ENCODE data around the gene LILRB1. TPM values are rescaled to one million over a fixed set of nuclear protein-coding genes. Genes with fewer than 3 reads are reported as not detected.

LILRB1 gene
- total RNA-seq, 1 donor from 2014 or later: 171 TPM

DNA sequence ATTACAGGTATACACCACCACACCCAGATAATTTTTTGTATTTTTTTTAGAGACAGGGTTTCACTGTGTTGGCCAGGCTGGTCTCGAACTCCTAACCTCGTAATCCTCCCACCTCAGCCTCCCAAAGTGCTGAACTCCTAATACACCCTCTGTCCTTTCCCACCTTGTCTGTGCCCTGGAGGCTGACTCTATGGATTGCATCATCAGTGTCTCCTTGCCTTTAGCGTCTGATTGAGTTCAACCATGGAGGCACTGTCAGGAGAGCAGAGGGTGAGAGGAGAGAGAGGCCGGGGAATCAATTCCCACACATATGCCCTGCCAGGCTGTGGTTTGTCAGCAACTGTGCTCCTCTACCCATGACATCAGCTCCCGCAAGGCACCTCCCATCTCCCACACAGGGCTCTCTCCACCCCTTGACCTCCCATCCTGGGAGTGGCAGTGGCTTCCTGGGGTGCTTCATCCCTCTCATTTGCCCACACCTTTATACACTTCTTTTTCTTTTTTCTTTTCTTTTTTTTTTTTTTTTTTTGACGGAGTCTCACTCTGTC is 19.9 kb downstream of the LILRB1 start:
- Mint-ChIP-seq H3K4me1 (peaks cover 12% of the 10 kb centered on the region), H3K36me3 (ENCODE audit: low read depth) (no peaks in the 10 kb centered on the region), H3K4me3 (no peak overlapping the region), H3K27ac (no peak overlapping the region), H3K9me3 (no peaks in the 10 kb centered on the region), H3K27me3 (no peaks in the 10 kb centered on the region)
- ChIA-PET CTCF (no interaction called here), POLR2A (interaction anchor here (0.7 kb wide), 1 partner anchor 22 kb away, joined by 3 read pairs; no protein-coding TSS in a partner anchor)
- ATAC-seq (ENCODE audit: low read depth) (no peak), DNase-seq (no peak)
- TF ChIP-seq, protein P1, sequence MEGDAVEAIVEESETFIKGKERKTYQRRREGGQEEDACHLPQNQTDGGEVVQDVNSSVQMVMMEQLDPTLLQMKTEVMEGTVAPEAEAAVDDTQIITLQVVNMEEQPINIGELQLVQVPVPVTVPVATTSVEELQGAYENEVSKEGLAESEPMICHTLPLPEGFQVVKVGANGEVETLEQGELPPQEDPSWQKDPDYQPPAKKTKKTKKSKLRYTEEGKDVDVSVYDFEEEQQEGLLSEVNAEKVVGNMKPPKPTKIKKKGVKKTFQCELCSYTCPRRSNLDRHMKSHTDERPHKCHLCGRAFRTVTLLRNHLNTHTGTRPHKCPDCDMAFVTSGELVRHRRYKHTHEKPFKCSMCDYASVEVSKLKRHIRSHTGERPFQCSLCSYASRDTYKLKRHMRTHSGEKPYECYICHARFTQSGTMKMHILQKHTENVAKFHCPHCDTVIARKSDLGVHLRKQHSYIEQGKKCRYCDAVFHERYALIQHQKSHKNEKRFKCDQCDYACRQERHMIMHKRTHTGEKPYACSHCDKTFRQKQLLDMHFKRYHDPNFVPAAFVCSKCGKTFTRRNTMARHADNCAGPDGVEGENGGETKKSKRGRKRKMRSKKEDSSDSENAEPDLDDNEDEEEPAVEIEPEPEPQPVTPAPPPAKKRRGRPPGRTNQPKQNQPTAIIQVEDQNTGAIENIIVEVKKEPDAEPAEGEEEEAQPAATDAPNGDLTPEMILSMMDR (IDR thresholded peaks at IDR 0.05): no peak
- intact Hi-C loops (cut with micrococcal nuclease): loop anchor here (10.0 kb wide), 1 partner anchor 855 kb away; no protein-coding TSS in a partner anchor

DNA sequence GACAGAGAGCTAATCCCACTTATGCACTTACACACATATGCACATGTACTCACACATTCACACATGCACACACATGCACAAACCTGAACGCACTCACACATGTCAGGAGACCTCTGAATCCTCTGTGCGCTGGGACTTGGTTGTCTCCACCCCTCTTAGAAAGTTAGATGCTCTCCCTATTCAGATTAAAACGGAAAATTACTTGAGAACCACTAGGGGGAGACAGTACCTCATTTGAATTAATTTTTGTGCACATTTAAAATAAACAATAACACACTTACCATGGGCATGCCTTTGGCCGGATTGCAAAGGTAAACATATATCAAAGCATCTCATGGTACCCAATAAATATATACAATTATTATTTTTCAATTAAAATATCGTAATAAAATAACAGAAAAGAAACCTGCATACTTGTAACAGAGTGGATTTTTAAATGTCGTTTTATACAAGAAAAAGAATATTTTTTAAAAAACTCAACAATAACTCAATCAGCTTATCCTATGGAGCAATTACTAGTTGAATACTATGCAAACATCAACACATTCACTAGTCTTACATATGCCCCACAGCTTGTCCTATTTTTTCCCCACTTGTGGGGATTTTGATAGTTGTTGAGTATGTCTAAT is 23.0 kb downstream of the LILRB1 start:
- DNase-seq: no peak
- TF ChIP-seq, protein P1 (IDR thresholded peaks at IDR 0.05): peak; percentile 88
- Mint-ChIP-seq H3K36me3 (ENCODE audit: low read depth) (no peaks in the 10 kb centered on the region), H3K27me3 (no peaks in the 10 kb centered on the region), H3K9me3 (no peaks in the 10 kb centered on the region), H3K27ac (no peak overlapping the region), H3K4me1 (peaks cover 12% of the 10 kb centered on the region), H3K4me3 (no peak overlapping the region)
- CTCF ChIA-PET: interaction anchor here (0.6 to 5.7 kb wide), 11 partner anchors 9 to 511 kb away, joined by 3 to 114 read pairs (median 5); partner anchors contain the start of genes LILRA2 and LILRB4
- ATAC-seq (ENCODE audit: low read depth): peak; percentile 42
- POLR2A ChIA-PET: interaction anchor here (0.8 to 0.9 kb wide), 2 partner anchors 14 to 1460 kb away, joined by 3 read pairs; partner anchors contain the start of gene ZNF665
- intact Hi-C loops (cut with micrococcal nuclease): loop anchor here (1.0 to 10.0 kb wide), 3 partner anchors 23 to 852 kb away; no protein-coding TSS in a partner anchor

DNA sequence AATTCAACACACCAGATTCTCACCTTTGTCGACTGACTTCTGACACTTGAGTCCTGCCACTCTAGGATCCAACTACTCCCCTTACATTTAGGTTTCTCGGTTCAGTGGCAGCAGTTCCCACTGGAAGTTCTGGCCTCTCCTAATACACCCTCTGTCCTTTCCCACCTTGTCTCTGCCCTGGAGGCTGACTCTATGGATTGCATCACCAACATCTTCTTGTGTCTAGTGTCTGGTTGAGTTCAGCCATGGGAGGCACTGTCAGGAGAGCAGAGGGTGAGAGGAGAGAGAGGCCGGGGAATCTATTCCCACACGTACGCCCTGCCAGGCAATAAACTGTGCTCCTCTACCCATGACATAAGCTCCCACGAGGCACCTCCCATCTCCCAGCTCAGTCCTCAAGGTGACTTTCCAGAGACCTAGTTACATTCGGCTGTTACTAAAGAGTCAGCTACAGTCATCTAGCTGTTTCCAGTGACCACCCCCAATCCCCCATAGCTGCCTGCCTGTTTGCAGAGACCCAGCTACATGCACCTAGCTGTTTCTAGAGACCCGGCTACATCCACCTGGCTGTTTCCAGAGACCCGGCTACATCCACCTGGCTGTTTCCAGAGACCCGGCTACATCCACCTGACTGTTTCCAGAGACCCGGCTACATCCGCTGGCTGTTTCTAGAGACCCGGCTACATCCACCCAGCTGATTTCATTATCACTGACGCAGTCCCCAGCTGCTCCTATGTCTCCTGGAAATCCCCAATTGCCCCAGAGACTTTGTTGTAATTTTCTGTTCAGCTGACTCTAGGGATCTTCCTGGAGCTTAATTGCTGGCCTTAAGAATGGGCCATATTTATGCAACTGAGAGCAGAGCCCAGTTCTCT is 24.4 kb downstream of the LILRB1 start:
- CTCF ChIA-PET: interaction anchor here (0.6 to 5.7 kb wide), 5 partner anchors 10 to 802 kb away, joined by 4 to 114 read pairs (median 12); no protein-coding TSS in a partner anchor
- ATAC-seq (ENCODE audit: low read depth): peak; percentile 18

DNA sequence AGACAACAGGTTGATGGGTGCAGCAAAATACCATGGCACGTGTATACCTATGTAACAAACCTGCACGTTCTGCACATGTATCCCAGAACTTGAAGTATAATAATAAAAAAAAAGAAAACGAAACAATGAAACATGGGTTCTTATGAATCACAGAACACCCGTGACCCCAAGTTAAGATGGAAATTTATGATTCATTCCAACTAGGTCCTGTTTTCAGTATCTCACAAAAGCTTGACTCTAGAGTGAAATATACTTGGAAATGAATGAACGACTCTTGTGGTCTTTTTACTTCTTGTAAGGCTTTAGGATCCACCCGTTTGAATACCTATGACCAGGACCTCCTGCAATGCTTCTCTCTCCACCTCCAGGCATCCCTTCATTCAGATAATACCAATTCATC is 29.0 kb downstream of the LILRB1 start:
- ATAC-seq (ENCODE audit: low read depth) (no peak), DNase-seq (no peak)
- Mint-ChIP-seq H3K9me3 (no peaks in the 10 kb centered on the region), H3K4me3 (no peak overlapping the region), H3K27me3 (peaks cover 8% of the 10 kb centered on the region), H3K4me1 (peaks cover 40% of the 10 kb centered on the region), H3K27ac (no peak overlapping the region), H3K36me3 (ENCODE audit: low read depth) (no peaks in the 10 kb centered on the region)
- TF ChIP-seq, protein P1 (IDR thresholded peaks at IDR 0.05): no peak
- POLR2A ChIA-PET: no interaction called here
- CTCF ChIA-PET: interaction anchor here (0.9 to 2.6 kb wide), 2 partner anchors 15 to 16 kb away, joined by 3 to 8 read pairs; no protein-coding TSS in a partner anchor
- intact Hi-C loops (cut with micrococcal nuclease): loop anchor here (10.0 kb wide), 1 partner anchor 846 kb away; no protein-coding TSS in a partner anchor

More for the DNA sequence above, 24.4 kb downstream of the LILRB1 start:
- H3K27ac Mint-ChIP-seq: no peak overlapping the region
- intact Hi-C loops (cut with micrococcal nuclease): loop anchor here (10.0 kb wide), 1 partner anchor 850 kb away; no protein-coding TSS in a partner anchor
- peaks cover 12% of the 10 kb centered on the region for H3K4me1 Mint-ChIP-seq
- POLR2A ChIA-PET: interaction anchor here (1.5 kb wide), 1 partner anchor 38 kb away, joined by 3 read pairs; no protein-coding TSS in a partner anchor
- no peak overlapping the region for H3K4me3 Mint-ChIP-seq
- TF ChIP-seq, protein P1 (IDR thresholded peaks at IDR 0.05): no peak
- peaks cover 4% of the 10 kb centered on the region for H3K27me3 Mint-ChIP-seq
- no peaks in the 10 kb centered on the region for H3K9me3 Mint-ChIP-seq
- no peak for DNase-seq
- no peaks in the 10 kb centered on the region for H3K36me3 Mint-ChIP-seq (ENCODE audit: low read depth)
